Colon (tissue), 2 donors: ENCODE measurements around the gene MAGEA3.
"Not testable (repeated sequence)": the region's sequence is repeated elsewhere in the genome, so short reads cannot be mapped to it uniquely, and the experiment has no call there.

Source experiments
- FAIRE-seq: peaks from 2 replicates; lab custom pipeline; 2012; peaks lifted over from hg19 to GRCh38; lab: Jason Lieb, UNC
- donor health status: control.
- donor health status: control.

Gene MAGEA3

DNA sequence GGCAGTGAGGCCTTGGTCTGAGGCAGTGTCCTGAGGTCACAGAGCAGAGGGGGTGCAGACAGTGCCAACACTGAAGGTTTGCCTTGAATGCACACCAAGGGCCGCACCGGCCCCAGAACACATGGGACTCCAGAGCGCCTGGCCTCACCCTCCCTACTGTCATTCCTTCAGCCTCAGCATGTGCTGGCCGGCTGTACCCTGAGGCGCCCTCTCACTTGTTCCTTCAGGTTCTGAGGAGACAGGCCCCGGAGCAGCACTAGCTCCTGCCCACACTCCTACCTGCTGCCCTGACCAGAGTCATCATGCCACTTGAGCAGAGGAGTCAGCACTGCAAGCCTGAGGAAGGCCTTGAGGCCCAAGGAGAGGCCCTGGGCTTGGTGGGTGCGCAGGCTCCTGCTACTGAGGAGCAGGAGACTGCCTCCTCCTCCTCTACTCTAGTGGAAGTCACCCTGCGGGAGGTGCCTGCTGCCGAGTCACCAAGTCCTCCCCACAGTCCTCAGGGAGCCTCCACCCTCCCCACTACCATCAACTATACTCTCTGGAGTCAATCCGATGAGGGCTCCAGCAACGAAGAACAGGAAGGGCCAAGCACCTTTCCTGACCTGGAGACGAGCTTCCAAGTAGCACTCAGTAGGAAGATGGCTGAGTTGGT is 37.4 kb downstream of the MAGEA3 start:
- FAIRE-seq = no peak

GRCh38 chrX:152736528-152736927 is 37.9 kb downstream of the MAGEA3 start:
- not testable (repeated sequence) for FAIRE-seq

DNA sequence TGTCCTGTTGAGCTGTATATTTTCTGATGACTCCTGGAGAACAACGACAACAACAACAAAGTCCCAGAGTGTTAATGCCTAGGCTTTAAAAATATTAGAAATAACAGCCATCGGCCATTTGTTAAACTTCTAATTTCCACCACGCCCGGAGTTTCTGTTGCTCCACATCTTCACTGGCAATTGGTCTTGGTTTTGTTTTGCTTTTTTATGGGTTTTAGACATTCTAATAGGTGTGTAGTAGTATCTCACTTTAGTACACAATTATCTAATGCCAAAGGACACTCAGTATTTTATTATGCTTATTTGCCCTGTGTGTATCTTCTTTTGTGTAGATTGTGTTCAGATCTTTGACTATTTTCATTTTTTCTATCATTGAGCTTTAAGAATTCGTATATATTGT is 40.0 kb downstream of the MAGEA3 start:
- no peak for FAIRE-seq
